NCI-H2171 treated with DMSO at 0.1 percent for 48 hours (cell line): ENCODE data around the gene LSM4.

Experiments
- DNase-seq: peaks from one replicate; lab custom pipeline; 2025; lab: John Stamatoyannopoulos, UW

LSM4 gene

DNA sequence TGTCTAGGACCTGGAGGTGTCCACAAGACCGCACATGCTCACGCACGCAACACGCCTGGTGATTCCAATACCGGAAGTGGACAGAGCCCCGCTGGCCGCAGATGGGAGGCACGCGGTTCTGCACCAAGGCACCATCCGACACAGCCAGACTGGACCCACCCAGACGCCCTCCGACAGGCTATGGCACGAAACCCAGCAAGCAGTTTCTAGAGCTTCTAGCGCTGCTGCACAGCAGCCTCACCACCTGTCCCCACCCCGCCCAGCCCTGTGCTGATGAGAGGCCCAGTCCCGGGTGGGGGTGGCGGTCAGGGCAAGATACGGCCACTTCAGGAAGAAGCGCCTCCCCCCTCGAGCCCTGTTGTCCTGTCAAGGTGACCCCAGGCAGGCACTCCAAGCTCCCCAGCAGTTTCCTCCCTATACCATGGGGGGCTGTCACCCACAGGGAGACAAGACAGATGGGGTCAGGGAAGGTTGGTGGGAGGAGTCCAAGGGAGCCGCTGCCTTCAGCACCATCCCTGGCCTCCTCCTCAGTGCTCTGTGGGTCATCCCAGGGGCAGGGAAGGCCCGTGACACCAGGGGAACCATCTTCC is 11.3 kb downstream of the LSM4 start:
- DNase-seq, result no peak

- no peak for DNase-seq
Observed at GRCh38 chr19:18310966-18311365, 11.9 kb downstream of the LSM4 start.

DNA sequence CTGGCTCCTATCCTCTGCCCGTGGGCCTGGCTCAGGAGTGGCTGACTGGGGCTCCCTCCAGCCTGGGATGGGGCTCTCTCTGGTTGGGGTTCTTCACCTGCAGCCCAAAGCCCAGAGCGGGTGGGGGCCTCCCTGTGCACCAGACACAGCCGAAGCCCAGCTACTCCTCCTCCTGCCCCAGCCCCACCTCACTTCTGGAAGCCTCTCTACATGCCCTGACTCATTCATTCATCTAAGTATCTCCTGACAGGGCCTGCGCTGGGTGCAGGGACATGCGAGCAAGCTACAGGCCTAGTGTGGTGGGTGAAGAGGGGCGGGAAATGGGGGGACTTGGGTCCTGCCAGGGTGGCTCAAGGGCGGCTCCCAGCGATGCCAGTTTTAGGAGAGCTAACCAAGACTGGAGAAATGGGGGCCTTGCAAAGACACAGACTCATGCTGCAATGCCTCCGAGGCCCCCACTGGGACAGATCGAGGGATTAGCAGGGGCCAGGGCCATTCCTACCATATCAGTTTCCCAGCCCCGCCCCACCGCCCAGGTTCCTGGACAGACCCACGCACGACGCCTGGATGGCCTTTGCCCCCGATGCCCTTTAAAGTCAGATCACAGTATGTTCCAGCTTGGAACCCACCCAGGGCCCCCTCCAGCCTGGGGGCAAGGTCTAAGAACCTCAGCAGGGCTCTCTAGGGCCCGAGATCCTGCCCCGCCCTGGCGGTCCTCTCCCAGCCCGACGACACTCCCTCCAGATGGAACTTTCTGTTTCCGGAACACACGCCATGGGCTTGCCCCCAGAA is 12.6 kb downstream of the LSM4 start:
- no peak for DNase-seq

- no peak for DNase-seq
Observed at GRCh38 chr19:18309525-18310064, 13.3 kb downstream of the LSM4 start.

- DNase-seq, result no peak
Observed at GRCh38 chr19:18308948-18309325, 13.9 kb downstream of the LSM4 start.

GRCh38 chr19:18308051-18308947 is 14.6 kb downstream of the LSM4 start:
- no peak for DNase-seq

GRCh38 chr19:18307271-18307681 is 15.6 kb downstream of the LSM4 start:
- no peak for DNase-seq

DNA sequence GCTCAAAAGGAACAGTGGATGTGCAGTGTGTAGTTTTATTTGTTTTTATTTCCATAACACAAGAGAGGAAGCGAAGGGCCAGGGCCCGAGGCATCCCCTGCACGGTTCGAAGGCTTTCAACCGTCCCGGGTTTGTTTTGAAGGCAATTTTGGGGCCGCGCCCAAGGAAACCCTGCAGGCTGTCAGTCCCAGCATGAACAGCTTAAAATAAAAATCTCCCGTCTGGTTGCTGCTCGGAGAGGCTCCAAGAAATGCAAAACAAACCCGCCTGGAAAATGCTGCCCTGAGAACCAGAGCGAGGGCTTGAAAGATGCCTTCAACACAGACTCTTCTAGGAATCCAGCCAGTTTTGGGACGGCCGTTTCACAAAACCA is 16.0 kb downstream of the LSM4 start:
- DNase-seq, result no peak

DNA sequence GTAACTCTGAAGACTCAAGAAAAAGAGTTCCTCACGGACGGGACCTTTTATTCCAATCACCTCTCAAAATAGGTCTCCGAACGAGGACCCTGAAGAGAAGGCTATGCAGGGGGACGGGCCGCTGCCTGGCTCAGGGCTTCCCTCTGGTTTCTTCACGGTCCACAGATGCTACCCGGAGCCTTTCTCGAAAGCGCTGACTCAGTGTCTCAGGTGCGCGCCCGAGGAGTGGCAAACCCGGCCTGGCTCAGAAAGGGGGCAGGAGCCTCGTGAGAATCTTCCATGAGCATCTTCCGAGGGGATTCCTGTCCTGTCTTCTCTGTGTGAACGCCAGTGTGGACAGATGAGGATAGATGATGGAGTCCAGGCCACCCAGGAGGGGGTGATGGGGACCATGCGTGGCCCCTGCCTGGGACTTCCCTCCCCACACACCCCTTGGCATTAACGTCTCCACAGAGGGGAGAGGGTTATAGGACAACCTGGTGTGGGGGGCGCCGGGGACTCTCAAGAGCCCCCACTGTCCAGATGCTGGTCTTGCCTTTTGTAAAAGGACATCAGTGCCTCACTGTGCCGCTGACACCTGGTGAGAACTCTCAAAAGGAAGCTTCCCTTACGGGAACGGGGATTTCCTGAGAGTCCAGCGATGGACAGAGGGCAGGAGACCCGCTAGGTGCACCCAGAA is 16.5 kb downstream of the LSM4 start:
- DNase-seq, result no peak

DNA sequence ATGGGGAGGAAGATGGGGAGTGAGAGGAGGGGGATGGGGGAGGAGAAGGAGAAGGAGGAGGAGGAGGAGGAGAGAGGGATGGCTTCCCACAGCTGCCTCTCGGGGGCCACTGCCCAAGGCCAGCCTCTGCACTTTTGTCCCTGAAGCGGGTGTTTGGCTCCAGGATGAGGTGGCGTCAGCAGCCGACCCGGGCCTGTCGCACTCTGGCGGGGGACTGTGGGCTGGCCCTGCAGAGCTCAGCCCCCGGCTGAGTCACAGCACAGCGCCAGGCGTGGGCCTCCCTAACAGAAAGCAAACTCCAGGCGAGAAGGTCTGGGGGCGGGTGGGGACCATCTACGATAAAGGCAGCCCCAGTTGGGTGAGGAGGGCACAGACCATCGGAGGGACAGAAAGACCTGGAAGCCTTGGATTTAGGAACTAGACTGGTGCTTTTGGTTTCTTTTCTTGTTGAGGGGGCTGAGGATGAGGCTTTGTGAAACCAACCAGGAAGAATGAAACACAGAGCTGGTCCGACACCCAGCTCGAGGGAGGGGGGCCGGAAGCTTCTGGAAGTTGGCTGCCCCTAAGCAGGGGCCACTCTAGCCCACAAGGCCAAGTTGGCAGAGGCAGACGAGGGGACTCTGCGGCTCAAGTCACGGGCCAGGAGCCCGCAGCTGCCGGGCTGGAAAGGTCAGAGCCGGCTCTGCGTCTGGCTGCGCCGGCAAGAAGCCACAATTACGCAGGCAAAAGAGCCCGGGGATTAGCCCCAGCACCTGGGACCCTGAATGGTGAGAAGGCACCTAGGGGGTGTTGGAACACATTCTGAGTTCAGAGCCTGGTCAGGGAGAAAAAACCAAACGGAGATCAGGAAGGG is 18.2 kb downstream of the LSM4 start:
- DNase-seq, result no peak

DNA sequence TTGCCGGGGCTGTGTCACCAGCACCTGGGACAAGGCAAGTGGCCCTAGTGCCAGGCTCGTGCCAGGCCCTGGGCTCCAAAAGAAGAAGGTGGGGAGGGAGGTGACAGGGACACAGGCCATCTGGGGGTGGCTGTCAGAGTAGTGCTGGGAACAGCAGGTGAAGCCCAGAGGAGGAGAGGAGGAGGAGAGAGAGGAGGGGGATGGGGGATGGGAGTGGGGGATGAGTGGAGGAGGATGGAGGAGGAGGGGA is 18.7 kb downstream of the LSM4 start:
- DNase-seq, result peak; percentile 39

DNA sequence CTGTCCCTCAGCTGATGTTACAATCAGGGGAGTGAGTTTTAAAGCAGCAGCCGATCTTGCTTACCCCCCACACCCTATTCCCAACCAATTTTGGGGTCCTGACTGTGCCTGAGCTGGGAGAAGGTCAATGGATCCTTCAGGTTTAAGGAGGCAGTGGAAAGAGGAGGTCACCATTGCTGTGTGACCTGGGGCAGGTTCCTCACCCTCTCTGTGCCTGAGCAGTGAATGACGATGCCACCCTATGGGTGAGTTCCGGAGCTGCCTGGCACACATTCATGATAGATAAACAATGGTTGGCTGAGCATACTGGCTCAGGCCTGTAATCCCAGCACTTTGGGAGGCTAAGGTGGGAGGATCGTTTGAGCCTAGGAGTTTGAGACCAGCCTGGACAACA is 21.2 kb downstream of the LSM4 start:
- DNase-seq, result no peak

DNA sequence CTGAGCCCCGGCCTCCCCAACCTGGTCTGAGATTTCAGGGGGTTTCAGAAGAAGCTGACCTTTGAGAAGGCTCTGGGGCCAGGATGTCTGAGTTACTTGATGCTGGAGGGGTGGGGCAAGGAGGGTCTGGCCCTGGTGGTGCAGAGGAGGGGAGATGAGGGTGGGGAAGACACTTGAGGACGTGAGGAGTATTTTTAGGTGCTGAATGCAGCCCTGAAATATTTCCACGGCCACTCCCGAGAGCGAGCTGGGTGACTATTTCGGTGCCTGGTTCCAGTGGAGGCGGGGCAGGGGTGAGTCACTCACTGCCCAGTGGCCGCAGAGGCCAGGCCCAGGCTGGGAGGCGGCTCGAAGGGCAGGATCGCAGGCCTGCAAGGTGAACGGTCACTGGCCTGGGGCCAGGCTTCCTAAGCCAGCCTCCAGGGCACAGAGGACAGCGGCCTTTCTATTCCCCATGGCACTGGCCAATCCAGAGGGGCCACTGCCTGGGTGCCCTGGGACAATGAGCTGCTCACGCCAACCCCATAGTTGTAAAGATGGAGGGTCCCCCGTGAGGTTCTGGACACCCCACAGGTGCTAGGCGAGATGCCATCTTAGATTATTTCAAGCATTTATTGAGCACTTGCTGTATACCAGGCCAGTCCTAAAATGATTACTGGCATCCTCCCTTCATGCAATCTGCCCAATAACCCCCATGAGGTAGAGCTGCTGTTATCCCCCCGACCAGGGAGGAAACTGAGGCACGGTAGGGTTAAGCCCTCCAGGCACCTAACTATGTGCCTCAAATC is 21.8 kb downstream of the LSM4 start:
- no peak for DNase-seq

DNA sequence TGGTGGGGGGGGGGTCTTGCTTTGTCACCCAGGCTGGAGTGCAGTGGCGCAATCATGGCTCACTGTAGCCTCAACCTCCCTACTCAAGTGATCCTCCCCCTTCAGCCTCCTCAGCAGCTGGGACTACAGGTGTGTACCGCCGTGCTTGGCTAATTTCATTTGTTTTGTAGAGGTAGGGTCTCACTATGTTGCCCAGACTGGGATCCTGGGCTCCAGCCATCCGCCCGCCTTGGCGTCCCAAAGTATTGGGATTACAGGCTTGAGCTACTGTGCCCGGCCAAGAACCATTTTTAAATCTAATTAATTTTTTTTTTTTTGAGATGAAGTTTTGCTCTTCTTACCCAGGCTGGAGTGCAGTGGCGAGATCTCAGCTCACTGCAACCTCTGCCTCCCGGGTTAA is 23.2 kb downstream of the LSM4 start:
- no peak for DNase-seq

DNA sequence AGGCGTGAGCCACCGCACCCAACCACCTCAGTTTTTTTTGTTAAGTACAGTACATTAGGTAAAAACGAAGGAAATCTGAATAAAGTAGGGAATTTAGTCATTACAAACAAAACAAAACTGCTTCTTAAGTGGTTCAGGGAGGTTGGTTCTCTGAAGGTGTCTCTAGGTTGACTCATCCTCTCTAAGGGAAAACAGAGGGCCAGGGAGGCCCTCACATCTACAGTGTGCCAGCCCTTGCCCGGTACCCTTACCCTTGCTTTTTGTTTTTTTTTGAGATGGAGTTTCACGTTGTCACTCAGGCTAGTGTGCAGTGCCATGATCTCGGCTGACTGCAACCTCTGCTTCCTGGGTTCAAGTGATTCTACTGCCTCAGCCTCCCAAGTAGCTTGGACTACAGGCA is 24.3 kb downstream of the LSM4 start:
- DNase-seq, result no peak

- no peak for DNase-seq
Observed at GRCh38 chr19:18297308-18297707, 25.6 kb downstream of the LSM4 start.

DNA sequence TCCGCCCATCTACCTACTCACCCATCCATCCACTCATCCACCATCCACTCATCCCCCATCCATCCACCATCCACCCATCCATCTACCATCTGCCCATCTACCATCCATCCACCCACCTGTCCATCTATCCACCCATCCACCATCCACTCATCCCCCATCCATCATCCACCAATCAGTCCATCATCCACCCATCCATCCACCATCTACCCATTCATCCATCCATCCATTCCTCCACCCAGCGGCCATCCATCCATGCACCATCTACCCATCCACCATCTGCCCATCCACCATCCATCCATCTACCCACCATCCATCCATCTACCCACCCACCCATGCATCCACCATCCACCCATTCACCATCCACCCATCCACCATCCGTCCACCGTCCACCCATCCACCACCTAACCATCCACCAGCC is 27.8 kb downstream of the LSM4 start:
- DNase-seq, result no peak

- DNase-seq, result peak; percentile 47
Observed at GRCh38 chr19:18294467-18294864, 28.4 kb downstream of the LSM4 start.

DNA sequence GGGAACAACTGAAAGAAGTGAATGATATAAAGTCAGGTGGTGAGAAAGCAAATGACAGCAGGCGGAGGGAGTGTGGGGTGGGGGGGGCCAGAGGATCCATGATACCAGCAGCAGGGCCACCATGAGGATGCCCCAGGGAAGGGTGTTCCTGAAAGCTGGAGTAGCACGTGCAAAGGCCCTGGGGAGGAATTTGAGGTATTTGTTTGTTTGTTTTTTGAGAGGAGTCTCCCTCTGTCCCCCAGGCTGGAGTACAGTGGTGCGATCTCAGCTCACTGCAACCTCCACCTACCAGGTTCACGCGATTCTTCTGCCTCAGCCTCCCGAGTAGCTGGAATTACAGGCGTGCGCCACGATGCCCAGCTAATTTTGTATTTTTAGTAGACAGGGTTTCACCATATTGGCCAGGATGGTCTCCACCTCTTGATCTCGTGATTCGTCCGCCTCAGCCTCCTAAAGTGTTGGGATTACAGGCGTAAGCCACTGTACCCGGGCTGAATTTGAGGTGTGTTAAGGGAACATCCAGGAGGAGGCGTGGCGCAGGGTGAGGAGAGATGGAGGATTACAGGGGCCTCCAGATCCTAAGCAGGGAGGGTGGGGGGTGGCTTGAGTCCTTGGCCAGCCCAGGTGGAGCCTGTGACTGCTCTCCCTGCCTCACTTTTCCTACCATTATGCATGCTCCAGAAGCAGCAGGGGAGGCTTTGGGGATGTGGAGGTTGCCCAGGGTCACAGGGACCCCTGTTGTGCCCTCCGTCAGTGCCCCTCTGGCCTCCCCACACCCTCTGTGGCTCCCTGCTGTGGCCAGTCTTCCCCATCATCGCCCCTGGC is 29.0 kb downstream of the LSM4 start:
- DNase-seq, result no peak
